GM19035 (cell line): ENCODE results near the gene KIAA1217.

Source experiments
- ATAC-seq: cut with Tn5 transposase; IDR thresholded peaks from one replicate; pipeline ENCODE4 v1.9.1; 2021; ENCODE audit not compliant: unreplicated experiment

Gene KIAA1217

GRCh38 chr10:24208661-24209431 is at the start of gene KIAA1217:
Gene KIAA1217 (plus strand): TSS chr10:24209138. CDS start chr10:24209194, 56 bp downstream.
- ATAC-seq = peak; percentile 37

GRCh38 chr10:24162206-24162985 is 46.5 kb upstream of the KIAA1217 start:
- no peak for ATAC-seq

- no peak for ATAC-seq
These were observed 45.5 kb upstream of the KIAA1217 start for GRCh38 chr10:24163485-24163884.

- no peak for ATAC-seq
These were observed 40.4 kb upstream of the KIAA1217 start for GRCh38 chr10:24168258-24169170.

GRCh38 chr10:24170199-24170598 is 38.7 kb upstream of the KIAA1217 start:
- ATAC-seq = no peak

- ATAC-seq = no peak
These were observed 36.0 kb upstream of the KIAA1217 start for GRCh38 chr10:24172909-24173308.

GRCh38 chr10:24174014-24174413 is 34.9 kb upstream of the KIAA1217 start:
- no peak for ATAC-seq

GRCh38 chr10:24176658-24177057 is 32.3 kb upstream of the KIAA1217 start:
- ATAC-seq = no peak

GRCh38 chr10:24177636-24178035 is 31.3 kb upstream of the KIAA1217 start:
- no peak for ATAC-seq

GRCh38 chr10:24180891-24181290 is 28.0 kb upstream of the KIAA1217 start:
- ATAC-seq = no peak

- ATAC-seq = no peak
These were observed 24.5 kb upstream of the KIAA1217 start for GRCh38 chr10:24184455-24184854.

- ATAC-seq = no peak
These were observed 15.6 kb upstream of the KIAA1217 start for GRCh38 chr10:24193330-24193729.

GRCh38 chr10:24197263-24197662 is 11.7 kb upstream of the KIAA1217 start:
- no peak for ATAC-seq

GRCh38 chr10:24201503-24202180 is 7.3 kb upstream of the KIAA1217 start:
- ATAC-seq = no peak

GRCh38 chr10:24202181-24202570 is 6.8 kb upstream of the KIAA1217 start:
- ATAC-seq = no peak

GRCh38 chr10:24205821-24206220 is 3.1 kb upstream of the KIAA1217 start:
- ATAC-seq = no peak

GRCh38 chr10:24206334-24206733 is 2.6 kb upstream of the KIAA1217 start:
- ATAC-seq = no peak

GRCh38 chr10:24206926-24207325 is 2.0 kb upstream of the KIAA1217 start:
- ATAC-seq = no peak

GRCh38 chr10:24207341-24207740 is 1.6 kb upstream of the KIAA1217 start:
- ATAC-seq = no peak

- no peak for ATAC-seq
These were observed 942 bp upstream of the KIAA1217 start for GRCh38 chr10:24207781-24208611.
